ENCODE measurements around the gene OMA1. TPM values are rescaled to one million over a fixed set of nuclear protein-coding genes. Genes with fewer than 3 reads are reported as not detected.

The OMA1 gene
- total RNA-seq, 1 donor from 2014 or later: 16.1 TPM

DNA sequence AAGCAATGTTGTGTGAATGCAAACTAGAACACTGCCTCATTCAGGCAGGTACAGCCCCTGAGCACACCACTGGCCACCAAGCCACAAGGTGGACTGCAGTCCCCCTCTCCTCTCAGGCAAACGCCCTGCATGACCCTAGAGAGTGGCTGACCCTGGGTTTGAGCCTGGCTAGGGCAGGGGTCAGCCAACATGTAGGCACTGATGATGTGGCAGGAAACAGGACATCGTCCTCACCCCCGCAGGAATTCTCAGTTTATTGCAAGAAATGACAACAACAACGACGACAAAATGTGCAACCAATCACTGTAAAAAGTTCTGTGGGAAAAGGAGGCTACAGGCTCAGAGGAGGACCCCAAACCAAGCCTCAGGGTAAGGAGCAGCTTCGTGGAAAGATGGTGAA, 81.3 kb downstream of the OMA1 start:
- TF ChIP-seq, protein P1, sequence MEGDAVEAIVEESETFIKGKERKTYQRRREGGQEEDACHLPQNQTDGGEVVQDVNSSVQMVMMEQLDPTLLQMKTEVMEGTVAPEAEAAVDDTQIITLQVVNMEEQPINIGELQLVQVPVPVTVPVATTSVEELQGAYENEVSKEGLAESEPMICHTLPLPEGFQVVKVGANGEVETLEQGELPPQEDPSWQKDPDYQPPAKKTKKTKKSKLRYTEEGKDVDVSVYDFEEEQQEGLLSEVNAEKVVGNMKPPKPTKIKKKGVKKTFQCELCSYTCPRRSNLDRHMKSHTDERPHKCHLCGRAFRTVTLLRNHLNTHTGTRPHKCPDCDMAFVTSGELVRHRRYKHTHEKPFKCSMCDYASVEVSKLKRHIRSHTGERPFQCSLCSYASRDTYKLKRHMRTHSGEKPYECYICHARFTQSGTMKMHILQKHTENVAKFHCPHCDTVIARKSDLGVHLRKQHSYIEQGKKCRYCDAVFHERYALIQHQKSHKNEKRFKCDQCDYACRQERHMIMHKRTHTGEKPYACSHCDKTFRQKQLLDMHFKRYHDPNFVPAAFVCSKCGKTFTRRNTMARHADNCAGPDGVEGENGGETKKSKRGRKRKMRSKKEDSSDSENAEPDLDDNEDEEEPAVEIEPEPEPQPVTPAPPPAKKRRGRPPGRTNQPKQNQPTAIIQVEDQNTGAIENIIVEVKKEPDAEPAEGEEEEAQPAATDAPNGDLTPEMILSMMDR (conservative IDR thresholded peaks at IDR 0.05; ENCODE audit: low read depth, low read length): no peak
- H3K4me3 ChIP-seq (ENCODE audit: low read depth, low read length): no peak overlapping the region
- DNase-seq (ENCODE audit: low read depth): no peak

- no peak overlapping the region for H3K4me3 ChIP-seq (ENCODE audit: low read depth, low read length)
- no peak for DNase-seq (ENCODE audit: low read depth)
- TF ChIP-seq, protein P1 (conservative IDR thresholded peaks at IDR 0.05; ENCODE audit: low read depth, low read length): no peak
Measured at GRCh38 chr1:58460469-58460868, 86.1 kb downstream of the OMA1 start.

- no peak overlapping the region for H3K4me3 ChIP-seq (ENCODE audit: low read depth, low read length)
- TF ChIP-seq, protein P1 (conservative IDR thresholded peaks at IDR 0.05; ENCODE audit: low read depth, low read length): no peak
- DNase-seq (ENCODE audit: low read depth): no peak
Measured at GRCh38 chr1:58459911-58460310, 86.6 kb downstream of the OMA1 start.

DNA sequence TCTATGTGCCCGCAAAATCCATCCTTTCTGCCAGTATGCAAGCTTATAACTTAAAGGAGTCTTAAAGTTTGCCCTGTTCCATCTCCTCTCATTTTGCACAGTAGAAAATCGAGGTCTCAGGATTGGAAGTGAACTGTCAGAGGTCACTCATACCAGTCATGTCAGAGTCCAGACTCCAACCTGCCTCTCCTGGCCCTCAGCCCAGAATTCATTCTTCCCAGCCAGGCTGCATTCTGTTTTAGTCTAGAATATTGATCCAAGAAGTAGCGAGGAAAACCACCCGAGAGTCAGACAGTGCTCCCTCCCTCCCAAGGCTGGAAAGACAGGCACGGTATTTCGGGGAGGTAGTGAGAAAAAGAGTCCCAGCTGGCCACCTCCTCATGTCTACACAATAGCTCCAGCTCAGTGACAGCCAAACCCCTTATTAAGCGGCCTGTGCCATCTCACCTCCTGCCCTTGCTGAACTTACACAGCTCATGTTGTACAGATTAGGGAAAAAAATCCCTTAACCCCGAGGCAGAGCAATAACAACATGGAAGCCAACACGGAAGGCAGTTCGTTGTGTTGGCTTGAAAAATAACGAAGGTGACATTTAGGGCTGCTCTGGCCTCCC, 89.4 kb downstream of the OMA1 start:
- TF ChIP-seq, protein P1 (conservative IDR thresholded peaks at IDR 0.05; ENCODE audit: low read depth, low read length): no peak
- no peak for DNase-seq (ENCODE audit: low read depth)
- H3K4me3 ChIP-seq (ENCODE audit: low read depth, low read length): peak overlapping the region; percentile 13

- DNase-seq (ENCODE audit: low read depth): no peak
- no peak overlapping the region for H3K4me3 ChIP-seq (ENCODE audit: low read depth, low read length)
- TF ChIP-seq, protein P1 (conservative IDR thresholded peaks at IDR 0.05; ENCODE audit: low read depth, low read length): no peak
Measured at GRCh38 chr1:58456470-58456869, 90.1 kb downstream of the OMA1 start.

- DNase-seq (ENCODE audit: low read depth): no peak
- TF ChIP-seq, protein P1 (conservative IDR thresholded peaks at IDR 0.05; ENCODE audit: low read depth, low read length): no peak
- H3K4me3 ChIP-seq (ENCODE audit: low read depth, low read length): no peak overlapping the region
Measured at GRCh38 chr1:58454807-58455206, 91.7 kb downstream of the OMA1 start.

DNA sequence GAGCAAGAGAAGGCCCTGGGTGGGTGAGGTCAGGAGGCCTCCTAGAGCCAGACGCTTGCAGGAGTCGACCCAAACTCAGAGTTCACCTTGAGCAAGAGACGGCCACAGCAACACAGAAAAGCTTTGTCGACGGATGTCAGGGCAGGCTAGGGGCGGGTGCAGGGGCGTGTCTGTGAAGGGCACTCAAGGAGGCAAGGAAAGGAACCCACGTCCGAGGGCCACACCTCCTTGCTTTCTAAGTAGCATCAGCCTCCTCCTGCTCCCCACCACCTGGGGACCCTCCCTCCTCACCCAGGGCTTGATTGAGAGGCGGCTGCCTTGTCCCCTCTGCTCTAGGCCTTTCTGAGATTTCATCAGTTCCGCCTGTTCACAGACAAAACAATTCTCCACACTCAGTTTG, 92.1 kb downstream of the OMA1 start:
- no peak for DNase-seq (ENCODE audit: low read depth)
- TF ChIP-seq, protein P1 (conservative IDR thresholded peaks at IDR 0.05; ENCODE audit: low read depth, low read length): no peak
- no peak overlapping the region for H3K4me3 ChIP-seq (ENCODE audit: low read depth, low read length)

All from epithelial cell of proximal tubule (primary cell).